DLD1 (cell line): ENCODE data around the gene GCM1.

Experiments
- in situ Hi-C: cut with HindIII; loops from 2 replicates; pipeline ENCODE4 v1.10.0; 2017; ENCODE audit warnings: low sequenced_read_pairs

GCM1 gene

GRCh38 chr6:53111865-53112264 lies 36.8 kb downstream of the GCM1 start:
- in situ Hi-C loops, result no loop called here

GRCh38 chr6:53109612-53110011 lies 39.0 kb downstream of the GCM1 start:
- in situ Hi-C loops, result no loop called here

DNA sequence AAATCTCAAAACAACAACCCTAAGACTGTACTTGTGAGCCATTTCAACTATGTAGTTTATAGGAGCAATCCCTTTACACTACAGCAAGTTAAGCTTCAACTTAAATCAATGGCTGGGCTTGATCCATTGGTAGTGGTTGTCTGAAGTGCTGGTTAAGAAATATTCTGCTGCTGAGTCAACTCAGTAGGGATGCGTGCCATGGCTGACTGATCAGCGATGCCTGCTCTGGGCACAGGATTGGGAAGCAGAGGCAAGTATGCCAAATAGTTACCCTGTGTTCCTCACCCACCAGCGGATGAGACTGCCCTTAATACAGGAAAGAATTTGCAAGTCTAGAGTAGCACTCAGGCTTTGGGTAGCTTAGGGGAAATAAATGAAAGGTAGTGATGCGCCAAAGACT lies 41.5 kb downstream of the GCM1 start:
- in situ Hi-C loops, result no loop called here

GRCh38 chr6:53104916-53105315 lies 43.7 kb downstream of the GCM1 start:
- in situ Hi-C loops, result no loop called here

GRCh38 chr6:53103993-53104675 lies 44.5 kb downstream of the GCM1 start:
- in situ Hi-C loops, result no loop called here

DNA sequence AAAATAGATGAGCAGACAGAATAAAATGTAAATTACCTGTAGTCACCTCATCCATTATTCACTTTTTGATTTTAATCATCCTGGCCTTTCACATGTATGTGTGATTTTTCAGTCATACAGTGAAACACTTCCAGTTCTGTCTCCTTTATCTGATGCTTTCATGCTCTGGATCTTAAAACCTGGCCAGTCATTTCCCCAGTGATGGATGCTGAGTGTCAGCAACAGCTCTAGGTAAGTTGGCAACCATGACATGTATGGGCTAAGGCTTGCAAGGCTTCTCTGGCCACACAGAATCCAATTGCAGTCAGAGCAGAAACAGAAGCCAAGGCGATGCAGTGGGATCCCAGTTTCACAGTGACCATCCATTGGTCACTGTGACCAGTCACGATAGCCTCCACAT lies 47.6 kb downstream of the GCM1 start:
- in situ Hi-C loops, result no loop called here

DNA sequence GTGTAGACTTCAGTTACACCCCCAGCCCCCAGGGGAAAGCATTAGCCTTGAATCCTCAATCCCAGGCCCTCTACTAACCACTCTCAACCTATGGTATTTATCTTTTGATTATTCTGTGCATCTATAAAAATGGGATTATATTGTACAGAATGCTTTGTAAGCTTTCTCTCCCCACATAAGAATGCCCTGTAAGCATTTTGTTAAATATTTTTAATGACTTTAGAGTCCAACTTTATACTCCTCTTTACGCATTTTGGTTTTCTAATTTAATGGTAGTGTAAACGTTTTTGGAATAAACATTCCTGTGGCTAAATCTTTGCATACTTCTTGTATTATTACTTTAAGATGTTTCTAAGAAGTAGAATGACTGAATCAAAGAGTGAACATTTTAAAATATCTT lies 48.1 kb downstream of the GCM1 start:
- in situ Hi-C loops, result no loop called here

GRCh38 chr6:53095716-53096115 lies 52.9 kb downstream of the GCM1 start:
- in situ Hi-C loops, result no loop called here

DNA sequence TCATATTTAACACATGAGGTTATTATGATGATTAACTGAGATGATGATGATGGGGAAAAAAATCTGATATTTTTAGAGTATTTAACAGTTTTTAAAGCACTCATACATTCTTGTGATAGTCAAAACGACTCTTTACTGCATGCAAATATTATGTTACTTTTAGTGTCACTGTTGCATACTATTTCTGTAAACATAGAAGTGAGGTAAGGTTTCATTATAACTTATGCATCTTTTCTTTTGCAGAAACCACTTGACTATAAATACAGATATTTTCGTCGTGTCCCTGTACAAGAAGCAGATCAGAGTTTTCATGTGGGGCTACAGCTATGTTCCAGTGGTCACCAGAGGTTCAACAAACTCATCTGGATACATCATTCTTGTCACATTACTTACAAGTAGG lies 53.4 kb downstream of the GCM1 start:
- in situ Hi-C loops, result no loop called here

- in situ Hi-C loops, result no loop called here
Measured at GRCh38 chr6:53090576-53090975, 58.1 kb downstream of the GCM1 start.

GRCh38 chr6:53089948-53090347 lies 58.7 kb downstream of the GCM1 start:
- in situ Hi-C loops, result no loop called here

- in situ Hi-C loops, result no loop called here
Measured at GRCh38 chr6:53086302-53086701, 62.3 kb downstream of the GCM1 start.

DNA sequence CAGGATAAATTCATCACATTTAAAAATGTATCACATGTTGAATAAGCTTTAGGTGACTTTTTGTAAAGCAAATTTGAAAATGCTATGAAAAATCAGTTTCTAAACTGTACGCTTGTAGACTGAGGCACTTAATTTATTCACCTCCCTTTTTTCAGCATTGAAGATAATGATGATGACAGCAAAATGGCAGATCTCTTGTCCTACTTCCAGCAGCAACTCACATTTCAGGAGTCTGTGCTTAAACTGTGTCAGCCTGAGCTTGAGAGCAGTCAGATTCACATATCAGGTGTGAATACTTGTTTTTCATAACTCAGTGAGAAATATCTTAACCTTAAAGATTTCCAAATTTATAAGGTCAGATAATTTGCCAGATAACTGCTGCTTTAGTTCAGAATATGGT lies 67.8 kb downstream of the GCM1 start:
- in situ Hi-C loops, result no loop called here
